ENCODE data around the gene RBM20.
"Not testable (repeated sequence)": the region's sequence is repeated elsewhere in the genome, so short reads cannot be mapped to it uniquely, and the experiment has no call there.

Gene RBM20

DNA sequence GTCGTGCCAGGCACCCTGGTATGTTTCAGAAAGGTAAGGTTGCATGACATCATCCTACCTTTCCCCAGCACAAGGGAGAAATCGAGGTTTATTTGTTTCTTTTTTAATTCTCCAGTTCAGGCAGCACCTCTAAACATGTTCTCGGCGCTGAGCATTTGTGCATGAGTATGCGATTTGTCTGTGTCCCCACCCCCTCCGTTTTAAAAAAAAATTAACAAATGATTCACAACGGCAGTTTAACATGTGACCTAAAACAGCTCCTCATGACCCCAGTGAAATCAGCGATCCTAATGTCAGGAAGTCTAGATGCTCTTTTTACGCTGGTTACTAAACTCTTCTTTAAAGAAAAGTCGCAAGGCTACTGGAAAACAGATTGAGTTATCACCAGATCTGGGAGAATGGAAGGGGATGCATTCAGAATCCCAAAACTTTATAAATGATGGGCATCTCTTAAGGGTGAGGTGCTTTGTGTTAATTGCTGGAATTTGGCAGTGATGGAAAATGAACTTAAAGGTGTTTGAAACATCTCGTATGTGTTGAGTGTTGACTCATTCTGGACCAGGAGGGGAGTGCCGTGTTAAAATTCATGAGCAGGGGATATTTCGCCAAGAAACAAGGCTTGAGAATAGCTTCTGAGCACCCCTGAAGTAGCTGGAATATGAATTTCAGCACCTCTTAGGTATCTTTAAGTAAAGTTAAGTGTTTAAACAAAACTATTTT is 120.8 kb downstream of the RBM20 start:
- no peak for DNase-seq (ENCODE audit: low spot score)

GRCh38 chr10:110765513-110766319 is 121.6 kb downstream of the RBM20 start:
- DNase-seq (ENCODE audit: low spot score) = no peak

DNA sequence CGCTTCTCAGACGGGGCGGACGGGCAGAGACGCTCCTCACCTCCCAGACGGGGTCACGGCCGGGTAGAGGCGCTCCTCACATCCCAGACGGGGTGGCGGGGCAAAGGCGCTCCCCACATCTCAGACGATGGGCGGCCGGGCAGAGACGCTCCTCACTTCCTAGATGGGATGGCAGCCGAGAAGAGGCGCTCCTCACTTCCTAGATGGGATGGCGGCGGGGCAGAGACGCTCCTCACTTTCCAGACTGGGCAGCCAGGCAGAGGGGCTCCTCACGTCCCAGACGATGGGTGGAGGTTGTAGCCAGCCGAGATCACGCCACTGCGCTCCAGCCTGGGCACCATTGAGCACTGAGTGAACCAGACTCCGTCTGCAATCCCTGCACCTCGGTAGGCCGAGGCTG is 123.5 kb downstream of the RBM20 start:
- not testable (repeated sequence) for DNase-seq (ENCODE audit: low spot score)

DNA sequence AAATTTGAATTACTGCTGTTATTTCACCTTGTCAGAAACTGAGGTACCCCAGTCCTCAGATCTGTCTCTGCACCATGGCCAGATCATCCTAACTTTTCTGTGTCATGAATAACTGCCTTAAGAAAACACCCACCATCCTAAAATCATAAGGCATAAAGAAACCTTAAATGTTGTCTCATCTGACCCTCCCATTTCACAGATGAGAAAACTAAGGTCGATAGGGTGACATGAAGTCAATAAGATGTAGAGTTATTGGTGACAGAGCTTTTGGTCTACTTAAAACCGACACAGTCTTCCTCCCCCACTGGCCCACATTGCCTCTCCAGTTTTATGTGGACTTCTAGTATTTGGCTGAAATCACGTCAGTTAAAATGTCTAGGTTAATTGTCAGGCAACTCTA is 126.1 kb downstream of the RBM20 start:
- DNase-seq (ENCODE audit: low spot score) = no peak

DNA sequence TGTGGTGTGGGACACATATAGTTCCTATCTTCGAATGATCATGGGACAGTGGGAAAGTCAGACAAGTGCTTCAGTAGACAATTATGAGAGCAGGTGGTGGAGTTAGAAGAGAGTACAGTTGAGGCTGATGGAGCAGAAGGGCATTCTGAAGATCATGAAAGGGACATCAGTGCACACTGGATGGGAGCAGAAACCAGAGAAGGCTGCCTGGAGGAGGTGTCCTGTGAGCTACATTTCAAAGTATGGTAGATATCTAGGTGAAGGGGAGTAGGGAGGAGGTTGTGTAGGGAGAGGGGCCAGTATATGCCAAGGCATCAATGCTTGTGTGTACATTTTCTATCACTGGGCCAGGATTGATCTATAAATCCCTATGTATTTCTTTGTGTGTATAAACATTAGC is 127.3 kb downstream of the RBM20 start:
- DNase-seq (ENCODE audit: low spot score) = no peak

GRCh38 chr10:110771991-110772390 is 127.9 kb downstream of the RBM20 start:
- DNase-seq (ENCODE audit: low spot score) = no peak

- DNase-seq (ENCODE audit: low spot score) = no peak
Observed at GRCh38 chr10:110772454-110773025, 128.4 kb downstream of the RBM20 start.

- DNase-seq (ENCODE audit: low spot score) = no peak
Observed at GRCh38 chr10:110773693-110774068, 129.5 kb downstream of the RBM20 start.

DNA sequence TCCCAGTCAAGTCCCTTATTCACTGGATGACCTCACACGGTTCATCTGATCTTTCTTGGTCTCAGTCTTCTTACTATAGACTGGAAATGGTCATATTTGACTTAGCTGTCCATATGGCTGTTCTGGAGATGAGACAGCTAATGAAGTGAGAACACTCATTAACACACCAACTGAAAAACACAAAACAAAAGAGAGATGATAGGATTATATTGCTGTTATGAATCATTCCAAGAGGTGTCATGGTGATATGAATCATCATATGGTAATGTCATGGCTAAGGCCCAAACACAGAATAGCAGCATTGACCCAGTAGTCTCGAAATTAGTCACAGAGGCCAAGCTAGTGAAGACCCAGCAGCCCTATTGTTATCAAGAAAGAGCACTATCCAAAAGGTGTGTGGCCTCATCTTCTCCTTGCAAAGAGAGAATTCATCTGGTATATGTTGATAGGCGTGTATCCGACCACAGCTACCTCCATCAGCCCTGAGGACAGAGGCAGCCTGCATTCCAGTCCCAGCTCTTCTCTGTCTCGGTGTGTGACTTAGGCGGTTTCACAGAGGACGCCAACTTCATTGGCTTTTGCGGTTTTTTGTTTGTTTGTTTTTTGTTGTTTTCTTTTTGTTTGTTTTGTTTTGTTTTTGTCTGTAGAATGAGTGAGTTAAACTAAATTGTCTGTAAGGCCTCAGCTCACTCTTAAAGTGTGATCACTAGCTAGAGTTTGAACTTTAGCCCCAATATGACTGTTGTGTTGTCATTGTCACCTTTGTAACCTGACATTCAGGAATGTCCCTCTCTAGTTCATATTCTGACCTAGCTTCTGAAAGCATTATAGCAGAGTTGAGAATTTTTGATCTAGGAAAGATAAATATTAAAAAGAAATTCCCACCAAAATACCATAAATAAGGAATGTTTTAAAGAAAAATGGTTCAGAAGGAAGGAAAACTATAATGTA is 130.2 kb downstream of the RBM20 start:
- DNase-seq (ENCODE audit: low spot score) = peak; percentile 43

DNA sequence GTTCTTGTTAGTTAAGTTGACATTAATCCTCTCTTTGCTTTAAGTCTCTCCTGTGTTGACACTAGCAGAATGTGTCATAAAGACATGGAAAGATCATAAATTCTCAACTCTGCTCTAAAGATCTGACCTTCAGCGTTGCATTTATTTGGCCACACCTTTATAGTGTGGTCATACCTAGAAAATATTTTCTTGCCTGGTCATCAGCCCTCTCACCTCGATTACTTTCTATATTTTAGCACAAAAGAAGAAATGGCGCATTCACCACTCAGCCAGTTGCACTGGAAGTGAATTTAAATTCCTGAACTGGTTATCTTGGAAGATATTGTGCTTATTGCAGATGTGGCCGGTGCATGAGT is 130.9 kb downstream of the RBM20 start:
- DNase-seq (ENCODE audit: low spot score) = no peak

GRCh38 chr10:110775406-110775805 is 131.3 kb downstream of the RBM20 start:
- no peak for DNase-seq (ENCODE audit: low spot score)

DNA sequence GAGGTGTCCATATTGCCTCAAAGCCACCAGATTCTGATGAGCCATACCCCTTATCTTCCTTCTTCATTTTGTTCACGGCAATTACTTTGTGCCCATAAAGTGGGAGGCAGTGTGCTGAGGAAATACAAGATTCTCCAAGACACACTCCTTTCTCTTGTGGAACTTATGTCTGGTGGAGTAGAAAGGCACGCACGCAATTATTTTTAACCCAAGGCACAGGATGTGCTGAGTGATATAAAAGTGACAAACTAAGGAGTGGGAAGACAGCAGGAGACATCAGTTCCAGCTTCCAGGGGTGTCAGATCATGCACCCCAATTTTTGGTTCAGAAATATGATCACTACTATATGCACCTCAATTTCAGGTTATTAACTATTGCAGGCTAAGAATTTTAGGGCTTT is 132.9 kb downstream of the RBM20 start:
- DNase-seq (ENCODE audit: low spot score) = no peak

- no peak for DNase-seq (ENCODE audit: low spot score)
Observed at GRCh38 chr10:110777661-110778060, 133.5 kb downstream of the RBM20 start.

- peak; percentile 37 for DNase-seq (ENCODE audit: low spot score)
Observed at GRCh38 chr10:110778211-110778610, 134.1 kb downstream of the RBM20 start.

DNA sequence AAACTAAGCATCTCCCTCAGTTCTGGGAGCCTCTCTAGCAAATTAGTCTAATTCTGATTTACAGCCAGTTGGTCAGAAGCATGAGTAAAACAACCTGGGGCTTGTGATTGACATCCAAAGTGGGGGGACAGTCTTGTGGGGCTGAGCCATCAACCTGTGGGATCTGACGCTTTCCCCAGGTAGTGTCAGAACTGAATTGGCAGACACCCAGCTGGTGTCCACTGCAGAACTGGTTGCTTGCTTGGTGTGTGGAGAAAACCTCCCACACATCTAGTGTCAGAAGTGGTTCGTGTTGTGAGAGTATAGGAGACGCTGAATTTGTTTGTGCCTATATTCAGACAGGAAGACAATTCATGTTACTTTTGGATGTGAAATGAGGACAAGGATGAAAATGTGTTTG is 135.4 kb downstream of the RBM20 start:
- no peak for DNase-seq (ENCODE audit: low spot score)

DNA sequence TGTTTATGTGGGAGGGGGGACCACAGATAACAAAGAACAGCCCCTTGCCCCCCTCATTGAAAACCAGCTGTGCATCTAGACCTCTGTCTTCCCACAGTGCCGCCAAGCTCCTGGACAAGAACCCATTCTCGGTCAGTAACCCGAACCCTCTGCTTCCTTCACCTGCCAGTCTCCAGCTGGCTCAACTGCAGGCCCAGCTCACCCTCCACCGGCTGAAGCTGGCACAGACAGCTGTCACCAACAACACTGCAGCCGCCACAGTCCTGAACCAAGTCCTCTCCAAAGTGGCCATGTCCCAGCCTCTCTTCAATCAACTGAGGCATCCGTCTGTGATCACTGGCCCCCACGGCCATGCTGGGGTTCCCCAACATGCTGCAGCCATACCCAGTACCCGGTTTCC is 136.6 kb downstream of the RBM20 start:
- no peak for DNase-seq (ENCODE audit: low spot score)

DNA sequence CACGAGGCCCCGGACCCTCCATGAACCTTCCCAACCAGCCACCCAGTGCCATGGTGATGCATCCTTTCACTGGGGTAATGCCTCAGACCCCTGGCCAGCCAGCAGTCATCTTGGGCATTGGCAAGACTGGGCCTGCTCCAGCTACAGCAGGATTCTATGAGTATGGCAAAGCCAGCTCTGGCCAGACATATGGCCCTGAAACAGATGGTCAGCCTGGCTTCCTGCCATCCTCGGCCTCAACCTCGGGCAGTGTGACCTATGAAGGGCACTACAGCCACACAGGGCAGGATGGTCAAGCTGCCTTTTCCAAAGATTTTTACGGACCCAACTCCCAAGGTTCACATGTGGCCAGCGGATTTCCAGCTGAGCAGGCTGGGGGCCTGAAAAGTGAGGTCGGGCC is 137.0 kb downstream of the RBM20 start:
- no peak for DNase-seq (ENCODE audit: low spot score)

GRCh38 chr10:110782616-110783015 is 138.5 kb downstream of the RBM20 start:
- no peak for DNase-seq (ENCODE audit: low spot score)

- DNase-seq (ENCODE audit: low spot score) = no peak
Observed at GRCh38 chr10:110783509-110784107, 139.5 kb downstream of the RBM20 start.

DNA sequence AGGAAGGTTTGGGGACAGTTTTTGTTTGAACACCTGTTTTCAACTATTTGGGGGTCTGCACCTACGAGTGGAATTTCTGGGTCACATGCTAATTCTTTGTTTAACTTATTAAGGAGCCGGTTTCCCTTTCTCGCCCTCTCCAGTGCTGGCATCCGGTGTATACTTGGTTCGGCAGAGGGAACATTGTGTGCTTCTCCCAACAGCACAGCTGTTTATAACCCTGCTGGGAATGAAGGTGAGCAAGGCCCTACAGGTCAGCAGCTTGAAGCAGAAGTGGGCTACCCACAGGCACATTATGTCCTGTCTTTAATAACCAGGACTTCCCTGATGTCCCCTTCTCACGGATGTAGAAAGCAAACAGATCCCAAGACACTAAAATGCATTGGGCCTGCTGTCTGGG is 140.1 kb downstream of the RBM20 start:
- no peak for DNase-seq (ENCODE audit: low spot score)

DNA sequence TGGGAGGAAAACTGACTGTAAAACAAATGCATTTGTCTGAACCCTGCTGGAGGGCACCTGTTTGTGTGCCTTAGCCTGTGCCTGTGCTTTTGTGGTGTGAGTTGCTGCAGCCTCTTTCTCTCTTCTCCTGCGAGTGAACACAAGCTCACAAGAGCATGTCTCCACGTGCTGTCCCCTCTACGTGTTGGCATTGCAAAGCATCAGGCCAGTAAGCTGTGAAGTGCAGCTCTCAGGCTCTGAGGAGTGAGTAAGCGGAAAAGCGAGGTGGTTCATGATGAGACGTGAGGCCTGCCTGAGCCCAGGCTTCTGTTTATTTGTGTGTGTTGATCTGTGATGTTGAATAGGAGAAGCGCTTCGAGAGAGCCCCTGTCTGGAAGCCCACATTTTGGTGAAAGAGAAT is 142.0 kb downstream of the RBM20 start:
- DNase-seq (ENCODE audit: low spot score) = no peak
